ENCODE data around the gene FAM72A. TPM values are rescaled to one million over a fixed set of nuclear protein-coding genes. Genes with fewer than 3 reads are reported as not detected.
"Not testable (repeated sequence)": the region's sequence is repeated elsewhere in the genome, so short reads cannot be mapped to it uniquely, and the experiment has no call there.

The FAM72A gene
- total RNA-seq, 1 donor from 2014 or later = 1.5 TPM

- not testable (repeated sequence) for H3K4me3 Mint-ChIP-seq (ENCODE audit: unreplicated experiment); H3K27ac Mint-ChIP-seq (ENCODE audit: unreplicated experiment)
Observed at GRCh38 chr1:206204159-206204511, 1.5 kb upstream of the FAM72A start.

GRCh38 chr1:206203364-206204158 is 922 bp upstream of the FAM72A start, which contains the start of gene SRGAP2:
Gene SRGAP2, plus strand, starts transcription at chr1:206203541. Its CDS starts 2,430 bp downstream, at chr1:206205971.
- not testable (repeated sequence) for H3K27ac Mint-ChIP-seq (ENCODE audit: unreplicated experiment); H3K4me1 Mint-ChIP-seq (ENCODE audit: low read depth, unreplicated experiment); H3K36me3 Mint-ChIP-seq (ENCODE audit: unreplicated experiment); H3K9me3 Mint-ChIP-seq (ENCODE audit: unreplicated experiment); H3K27me3 Mint-ChIP-seq (ENCODE audit: unreplicated experiment)
- peak; percentile 47 for DNase-seq
- H3K4me3 Mint-ChIP-seq (ENCODE audit: unreplicated experiment) = peak within 1 kb of the TSS; percentile 74

More at GRCh38 chr1:206204159-206204511, 1.5 kb upstream of the FAM72A start:
- H3K9me3 Mint-ChIP-seq (ENCODE audit: unreplicated experiment); H3K36me3 Mint-ChIP-seq (ENCODE audit: unreplicated experiment); DNase-seq; H3K27me3 Mint-ChIP-seq (ENCODE audit: unreplicated experiment); H3K4me1 Mint-ChIP-seq (ENCODE audit: low read depth, unreplicated experiment): not testable (repeated sequence)

GRCh38 chr1:206196748-206197424 is 5.8 kb downstream of the FAM72A start:
- H3K27me3 Mint-ChIP-seq (ENCODE audit: unreplicated experiment); H3K4me1 Mint-ChIP-seq (ENCODE audit: low read depth, unreplicated experiment); H3K27ac Mint-ChIP-seq (ENCODE audit: unreplicated experiment); H3K4me3 Mint-ChIP-seq (ENCODE audit: unreplicated experiment); H3K9me3 Mint-ChIP-seq (ENCODE audit: unreplicated experiment); H3K36me3 Mint-ChIP-seq (ENCODE audit: unreplicated experiment); DNase-seq: not testable (repeated sequence)

- H3K36me3 Mint-ChIP-seq (ENCODE audit: unreplicated experiment); H3K4me3 Mint-ChIP-seq (ENCODE audit: unreplicated experiment); H3K9me3 Mint-ChIP-seq (ENCODE audit: unreplicated experiment); DNase-seq; H3K4me1 Mint-ChIP-seq (ENCODE audit: low read depth, unreplicated experiment); H3K27ac Mint-ChIP-seq (ENCODE audit: unreplicated experiment); H3K27me3 Mint-ChIP-seq (ENCODE audit: unreplicated experiment): not testable (repeated sequence)
Observed at GRCh38 chr1:206195182-206195581, 7.5 kb downstream of the FAM72A start.

GRCh38 chr1:206186826-206187225 is 15.8 kb downstream of the FAM72A start:
- not testable (repeated sequence) for DNase-seq; H3K4me3 Mint-ChIP-seq (ENCODE audit: unreplicated experiment); H3K27ac Mint-ChIP-seq (ENCODE audit: unreplicated experiment); H3K4me1 Mint-ChIP-seq (ENCODE audit: low read depth, unreplicated experiment); H3K9me3 Mint-ChIP-seq (ENCODE audit: unreplicated experiment); H3K27me3 Mint-ChIP-seq (ENCODE audit: unreplicated experiment); H3K36me3 Mint-ChIP-seq (ENCODE audit: unreplicated experiment)

GRCh38 chr1:206185778-206186177 is 16.9 kb downstream of the FAM72A start:
- H3K36me3 Mint-ChIP-seq (ENCODE audit: unreplicated experiment); H3K27ac Mint-ChIP-seq (ENCODE audit: unreplicated experiment); H3K9me3 Mint-ChIP-seq (ENCODE audit: unreplicated experiment); H3K4me3 Mint-ChIP-seq (ENCODE audit: unreplicated experiment); H3K4me1 Mint-ChIP-seq (ENCODE audit: low read depth, unreplicated experiment); DNase-seq; H3K27me3 Mint-ChIP-seq (ENCODE audit: unreplicated experiment): not testable (repeated sequence)

- H3K27me3 Mint-ChIP-seq (ENCODE audit: unreplicated experiment); H3K4me1 Mint-ChIP-seq (ENCODE audit: low read depth, unreplicated experiment); H3K27ac Mint-ChIP-seq (ENCODE audit: unreplicated experiment); H3K36me3 Mint-ChIP-seq (ENCODE audit: unreplicated experiment); H3K9me3 Mint-ChIP-seq (ENCODE audit: unreplicated experiment); DNase-seq; H3K4me3 Mint-ChIP-seq (ENCODE audit: unreplicated experiment): not testable (repeated sequence)
Observed at GRCh38 chr1:206183788-206184187, 18.9 kb downstream of the FAM72A start.

GRCh38 chr1:206182368-206183317 is 20.0 kb downstream of the FAM72A start:
- not testable (repeated sequence) for H3K27ac Mint-ChIP-seq (ENCODE audit: unreplicated experiment); DNase-seq; H3K36me3 Mint-ChIP-seq (ENCODE audit: unreplicated experiment); H3K27me3 Mint-ChIP-seq (ENCODE audit: unreplicated experiment); H3K9me3 Mint-ChIP-seq (ENCODE audit: unreplicated experiment); H3K4me1 Mint-ChIP-seq (ENCODE audit: low read depth, unreplicated experiment); H3K4me3 Mint-ChIP-seq (ENCODE audit: unreplicated experiment)

GRCh38 chr1:206179666-206180065 is 23.0 kb downstream of the FAM72A start:
- not testable (repeated sequence) for H3K9me3 Mint-ChIP-seq (ENCODE audit: unreplicated experiment); H3K4me1 Mint-ChIP-seq (ENCODE audit: low read depth, unreplicated experiment); H3K4me3 Mint-ChIP-seq (ENCODE audit: unreplicated experiment); H3K27me3 Mint-ChIP-seq (ENCODE audit: unreplicated experiment); DNase-seq; H3K36me3 Mint-ChIP-seq (ENCODE audit: unreplicated experiment); H3K27ac Mint-ChIP-seq (ENCODE audit: unreplicated experiment)

- H3K27ac Mint-ChIP-seq (ENCODE audit: unreplicated experiment); H3K9me3 Mint-ChIP-seq (ENCODE audit: unreplicated experiment); H3K36me3 Mint-ChIP-seq (ENCODE audit: unreplicated experiment); H3K27me3 Mint-ChIP-seq (ENCODE audit: unreplicated experiment); H3K4me3 Mint-ChIP-seq (ENCODE audit: unreplicated experiment); DNase-seq; H3K4me1 Mint-ChIP-seq (ENCODE audit: low read depth, unreplicated experiment): not testable (repeated sequence)
Observed at GRCh38 chr1:206178061-206178989, 24.3 kb downstream of the FAM72A start.

GRCh38 chr1:206176114-206176502 is 26.5 kb downstream of the FAM72A start:
- not testable (repeated sequence) for DNase-seq; H3K9me3 Mint-ChIP-seq (ENCODE audit: unreplicated experiment); H3K36me3 Mint-ChIP-seq (ENCODE audit: unreplicated experiment); H3K27ac Mint-ChIP-seq (ENCODE audit: unreplicated experiment); H3K27me3 Mint-ChIP-seq (ENCODE audit: unreplicated experiment); H3K4me3 Mint-ChIP-seq (ENCODE audit: unreplicated experiment); H3K4me1 Mint-ChIP-seq (ENCODE audit: low read depth, unreplicated experiment)

Data from glutamatergic neuron (in vitro differentiated cells).